Tibial nerve (tissue), 4 donors: ENCODE measurements around the gene NCOA7.

Experiments used
- EP300 ChIP-seq, 2 donors: sonication (generic); formaldehyde crosslinking; IDR thresholded peaks; one replicate each; pipeline ENCODE4 v1.6.1; 2017; ENCODE audit warnings: antibody characterized with exemption in 2 of 2, mild to moderate bottlenecking in 1 of 2
- POLR2A ChIP-seq, 2 donors: fragments of 450-650 bp; IDR thresholded peaks; one replicate each; pipeline ENCODE4 v1.6.1; 2017; ENCODE audit warnings: antibody characterized with exemption in 2 of 2, mild to moderate bottlenecking in 2 of 2, moderate library complexity in 2 of 2
- TF ChIP-seq, protein P1 (sequence below), 5 experiments: fragments of 200-600 bp in 3 of 5; fragments of 450-650 bp in 2 of 5; sonication (generic) in 3 of 5; IDR thresholded peaks; one replicate each; pipeline ENCODE4 v1.5.1; 2016 to 2019; ENCODE audit warnings: antibody characterized with exemption in 5 of 5, mild to moderate bottlenecking in 3 of 5, moderate library complexity in 2 of 5

DNA sequence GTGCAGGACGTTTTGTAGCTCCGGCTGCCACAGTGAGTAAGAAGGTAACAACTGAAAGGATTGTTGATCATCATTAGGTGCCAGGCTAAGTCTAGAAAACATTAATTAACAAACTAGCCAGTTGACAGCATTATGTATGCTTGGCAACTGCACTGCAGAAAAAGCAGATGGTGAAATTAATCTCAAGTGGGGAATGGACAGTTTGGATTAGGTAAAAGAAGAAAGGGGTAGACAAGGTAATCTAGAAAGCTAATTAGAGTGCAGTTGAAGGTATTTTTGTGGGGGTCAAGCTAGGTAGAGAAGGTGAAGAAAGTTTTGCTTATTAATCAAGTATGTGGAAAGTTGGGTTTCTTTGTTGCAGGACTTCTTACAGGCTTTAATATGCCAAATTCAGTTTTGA lies 96.2 kb downstream of the NCOA7 start:
- TF ChIP-seq, protein P1, sequence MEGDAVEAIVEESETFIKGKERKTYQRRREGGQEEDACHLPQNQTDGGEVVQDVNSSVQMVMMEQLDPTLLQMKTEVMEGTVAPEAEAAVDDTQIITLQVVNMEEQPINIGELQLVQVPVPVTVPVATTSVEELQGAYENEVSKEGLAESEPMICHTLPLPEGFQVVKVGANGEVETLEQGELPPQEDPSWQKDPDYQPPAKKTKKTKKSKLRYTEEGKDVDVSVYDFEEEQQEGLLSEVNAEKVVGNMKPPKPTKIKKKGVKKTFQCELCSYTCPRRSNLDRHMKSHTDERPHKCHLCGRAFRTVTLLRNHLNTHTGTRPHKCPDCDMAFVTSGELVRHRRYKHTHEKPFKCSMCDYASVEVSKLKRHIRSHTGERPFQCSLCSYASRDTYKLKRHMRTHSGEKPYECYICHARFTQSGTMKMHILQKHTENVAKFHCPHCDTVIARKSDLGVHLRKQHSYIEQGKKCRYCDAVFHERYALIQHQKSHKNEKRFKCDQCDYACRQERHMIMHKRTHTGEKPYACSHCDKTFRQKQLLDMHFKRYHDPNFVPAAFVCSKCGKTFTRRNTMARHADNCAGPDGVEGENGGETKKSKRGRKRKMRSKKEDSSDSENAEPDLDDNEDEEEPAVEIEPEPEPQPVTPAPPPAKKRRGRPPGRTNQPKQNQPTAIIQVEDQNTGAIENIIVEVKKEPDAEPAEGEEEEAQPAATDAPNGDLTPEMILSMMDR (IDR thresholded peaks at IDR 0.05), result no peak
- TF ChIP-seq EP300 (IDR thresholded peaks at IDR 0.05) (no peak), POLR2A (IDR thresholded peaks at IDR 0.05) (no peak)
